HCT116 (cell line): ENCODE results near the gene DENND4A. TPM values are rescaled to one million over a fixed set of nuclear protein-coding genes. Genes with fewer than 3 reads are reported as not detected.

Source experiments
- ATAC-seq: fragments of 200-7000 bp; cut with Tn5 transposase; 2 replicates; pipeline ENCODE4 v1.9.1; 2020; ENCODE audit warnings: mild to moderate bottlenecking, moderate library complexity
- BruUV-seq: library from RNA; stranded (reverse); fragments of 400-500 nt; replicated peaks from 2 replicates; lab custom pipeline; 2021; lab: Mats Ljungman, UMichigan
- CTCF ChIA-PET: fragments of 300-600 bp; sonication (Branson Sonifier 250); formaldehyde crosslinking; loops from one replicate; lab custom pipeline; 2021; ENCODE audit warnings: antibody characterized with exemption; lab: Charles Lee
- POLR2A ChIA-PET: fragments of 300-600, 350-600 bp; sonication (Branson Sonifier 250); formaldehyde crosslinking; loops from one replicate; lab custom pipeline; 2021; ENCODE audit warnings: antibody characterized with exemption; lab: Charles Lee
- RAD21 ChIA-PET, 2 experiments: fragments of 300-600 bp; sonication (Branson Sonifier 250); formaldehyde crosslinking; loops; one replicate each; lab custom pipeline; 2023; ENCODE audit warnings: low total read pairs in 2 of 2; ENCODE audit not compliant: uncharacterized antibody in 2 of 2, unreplicated experiment in 2 of 2, low non-redundant PET in 1 of 2; lab: Charles Lee
- DNase-seq: peaks from one replicate; pipeline ENCODE4 v3.0.0-alpha.2; 2010; ENCODE audit warnings: low read depth, low spot score
- H2AFZ ChIP-seq: fragments of 200-600 bp; shearing (Covaris generic), sonication (generic); 2 replicates; pipeline ENCODE4 v1.6.1; 2017; ENCODE audit warnings: low read depth, mixed run types, mixed read lengths, antibody characterized with exemption, low read length; ENCODE audit not compliant: poor library complexity, severe bottlenecking
- H3K27ac ChIP-seq: 2 replicates; pipeline ENCODE4 v1.5.1; 2012; ENCODE audit warnings: low read depth, low read length
- H3K27me3 ChIP-seq: fragments of 200-600 bp; sonication (generic); 2 replicates; pipeline ENCODE4 v1.6.1; 2016; ENCODE audit warnings: mixed run types, low read length, mixed read lengths; ENCODE audit not compliant: insufficient read depth
- H3K36me3 ChIP-seq, 2 experiments: fragments of 200-500 bp in 1 of 2; fragments of 200-600 bp in 1 of 2; sonication (Bioruptor generic) in 1 of 2; sonication (generic) in 1 of 2; 2 replicates each; pipeline versions ENCODE4 v1.5.1 to v1.6.1; 2014 to 2016; ENCODE audit warnings: low read length in 2 of 2, inconsistent platforms in 1 of 2, mixed read lengths in 1 of 2, mixed run types in 1 of 2; ENCODE audit not compliant: insufficient read depth in 2 of 2, control insufficient read depth in 1 of 2
- H3K4me1 ChIP-seq, 2 experiments: fragments of 200-600 bp in 1 of 2; sonication (generic) in 1 of 2; 2 replicates each; pipeline versions ENCODE4 v1.5.1 to v1.6.1; 2012 to 2017; ENCODE audit warnings: low read length in 2 of 2, inconsistent platforms in 1 of 2, mild to moderate bottlenecking in 1 of 2, mixed read lengths in 1 of 2, mixed run types in 1 of 2, moderate library complexity in 1 of 2; ENCODE audit not compliant: insufficient read depth in 2 of 2, control insufficient read depth in 1 of 2
- H3K4me2 ChIP-seq: fragments of 200-600 bp; sonication (generic); 2 replicates; pipeline ENCODE4 v1.6.1; 2017; ENCODE audit warnings: mixed run types, low read length, mixed read lengths
- H3K4me3 ChIP-seq, 2 experiments: fragments of 200-600 bp in 1 of 2; sonication (generic) in 1 of 2; replicated peaks in 1 of 2; 2 replicates each; pipeline ENCODE4 v1.5.1; 2011 to 2016; ENCODE audit warnings: low read length in 2 of 2, control low read depth in 1 of 2, low read depth in 1 of 2, mild to moderate bottlenecking in 1 of 2, mixed read lengths in 1 of 2, mixed run types in 1 of 2
- H3K79me2 ChIP-seq: fragments of 200-600 bp; sonication (generic); 2 replicates; pipeline ENCODE4 v1.6.1; 2017; ENCODE audit warnings: mild to moderate bottlenecking, mixed run types, low read length, moderate library complexity, mixed read lengths; ENCODE audit not compliant: insufficient read depth
- H3K9ac ChIP-seq: fragments of 200-600 bp; sonication (generic); 2 replicates; pipeline ENCODE4 v1.6.1; 2016; ENCODE audit warnings: low read length, mixed read lengths
- H3K9me2 ChIP-seq: fragments of 200-600 bp; sonication (generic), shearing (Covaris generic); 2 replicates; pipeline ENCODE4 v1.6.1; 2017; ENCODE audit warnings: mixed run types, mild to moderate bottlenecking, moderate library complexity; ENCODE audit not compliant: insufficient read depth
- H3K9me3 ChIP-seq, 2 experiments: fragments of 200-500 bp in 1 of 2; fragments of 200-600 bp in 1 of 2; sonication (Bioruptor generic) in 1 of 2; sonication (generic) in 1 of 2; 2 replicates each; pipeline ENCODE4 v1.6.1; 2014 to 2017; ENCODE audit warnings: low read length in 2 of 2, mixed read lengths in 2 of 2, inconsistent platforms in 1 of 2, low read depth in 1 of 2, mild to moderate bottlenecking in 1 of 2, mixed run types in 1 of 2, moderate library complexity in 1 of 2; ENCODE audit not compliant: control insufficient read depth in 1 of 2, insufficient read depth in 1 of 2
- H4K20me1 ChIP-seq: fragments of 200-600 bp; sonication (generic), shearing (Covaris generic); 2 replicates; pipeline ENCODE4 v1.6.1; 2017; ENCODE audit warnings: mixed run types, mild to moderate bottlenecking, moderate library complexity; ENCODE audit not compliant: insufficient read depth
- CBX3 ChIP-seq: IDR thresholded peaks from 2 replicates; pipeline ENCODE4 v1.6.1; 2012; ENCODE audit warnings: low read depth
- CEBPB ChIP-seq: IDR thresholded peaks from 2 replicates; pipeline ENCODE4 v1.6.1; 2012; ENCODE audit warnings: low read depth
- EGR1 ChIP-seq: IDR thresholded peaks from 2 replicates; pipeline ENCODE4 v1.6.1; 2012; ENCODE audit warnings: low read depth
- ELF1 ChIP-seq: IDR thresholded peaks from 2 replicates; pipeline ENCODE4 v1.6.1; 2012; ENCODE audit warnings: low read depth, borderline replicate concordance
- POLR2AphosphoS5 ChIP-seq: IDR thresholded peaks from 2 replicates; pipeline ENCODE4 v1.6.1; 2011; ENCODE audit warnings: mild to moderate bottlenecking, low read depth, low read length, moderate library complexity
- SP1 ChIP-seq: IDR thresholded peaks from 2 replicates; pipeline ENCODE4 v1.6.1; 2012; ENCODE audit warnings: low read depth
- intact Hi-C: fragments of 100-400 bp; cut with micrococcal nuclease; formaldehyde crosslinking; loops from 2 replicates; pipeline ENCODE4 v1.10.0; 2022
- total RNA-seq: library from RNA; stranded (reverse); gene quantifications from one replicate; pipeline ENCODE4 v1.2.1, GENCODE V29; 2021; ENCODE audit not compliant: unreplicated experiment
- TF ChIP-seq, protein P1 (sequence below), 3 experiments: fragments of 200-600 bp in 1 of 3; sonication (generic) in 1 of 3; IDR thresholded peaks in 2 of 3; conservative IDR thresholded peaks in 1 of 3; 2 replicates each; pipeline ENCODE4 v1.5.1; 2012 to 2017; ENCODE audit warnings: low read depth in 2 of 3, low read length in 2 of 3, antibody characterized with exemption in 1 of 3, borderline replicate concordance in 1 of 3, control low read depth in 1 of 3, mild to moderate bottlenecking in 1 of 3, mixed read lengths in 1 of 3, mixed run types in 1 of 3, moderate library complexity in 1 of 3; ENCODE audit not compliant: insufficient read depth in 1 of 3
- TF ChIP-seq, protein P2 (sequence below): IDR thresholded peaks from 2 replicates; pipeline ENCODE4 v1.6.1; 2012; ENCODE audit warnings: low read depth

The DENND4A gene
- total RNA-seq, 1 experiment from 2014 or later = 9.1 TPM

DNA sequence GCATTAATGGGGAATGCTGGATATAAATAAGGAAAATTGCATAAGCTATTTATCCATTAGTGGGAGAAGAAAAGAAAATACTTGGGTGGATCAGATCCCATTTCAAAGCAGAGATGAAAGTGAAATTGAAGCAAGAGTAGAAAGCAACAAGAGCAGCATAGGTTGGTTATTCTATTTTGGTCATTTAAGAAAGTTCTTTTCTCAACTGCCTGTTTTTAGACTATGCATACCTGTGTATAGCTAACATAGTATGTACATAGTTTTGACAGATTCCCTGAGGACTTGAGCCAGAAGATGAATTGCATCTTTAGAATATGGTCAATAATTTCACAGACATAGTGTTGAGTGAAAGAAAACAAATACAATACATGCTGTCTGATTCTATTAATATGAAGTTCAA lies 29.0 kb upstream of the DENND4A start (continued):
- TF ChIP-seq, protein P1, sequence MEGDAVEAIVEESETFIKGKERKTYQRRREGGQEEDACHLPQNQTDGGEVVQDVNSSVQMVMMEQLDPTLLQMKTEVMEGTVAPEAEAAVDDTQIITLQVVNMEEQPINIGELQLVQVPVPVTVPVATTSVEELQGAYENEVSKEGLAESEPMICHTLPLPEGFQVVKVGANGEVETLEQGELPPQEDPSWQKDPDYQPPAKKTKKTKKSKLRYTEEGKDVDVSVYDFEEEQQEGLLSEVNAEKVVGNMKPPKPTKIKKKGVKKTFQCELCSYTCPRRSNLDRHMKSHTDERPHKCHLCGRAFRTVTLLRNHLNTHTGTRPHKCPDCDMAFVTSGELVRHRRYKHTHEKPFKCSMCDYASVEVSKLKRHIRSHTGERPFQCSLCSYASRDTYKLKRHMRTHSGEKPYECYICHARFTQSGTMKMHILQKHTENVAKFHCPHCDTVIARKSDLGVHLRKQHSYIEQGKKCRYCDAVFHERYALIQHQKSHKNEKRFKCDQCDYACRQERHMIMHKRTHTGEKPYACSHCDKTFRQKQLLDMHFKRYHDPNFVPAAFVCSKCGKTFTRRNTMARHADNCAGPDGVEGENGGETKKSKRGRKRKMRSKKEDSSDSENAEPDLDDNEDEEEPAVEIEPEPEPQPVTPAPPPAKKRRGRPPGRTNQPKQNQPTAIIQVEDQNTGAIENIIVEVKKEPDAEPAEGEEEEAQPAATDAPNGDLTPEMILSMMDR (IDR thresholded peaks at IDR 0.05 in 2 of 3, conservative IDR thresholded peaks at IDR 0.05 in 1 of 3; ENCODE audit: borderline replicate concordance in 1 of 3, insufficient read depth in 1 of 3, low read depth in 2 of 3, low read length in 2 of 3) = no peak
- TF ChIP-seq POLR2AphosphoS5 (no peak), EGR1 (no peak), CBX3 (no peak)

DNA sequence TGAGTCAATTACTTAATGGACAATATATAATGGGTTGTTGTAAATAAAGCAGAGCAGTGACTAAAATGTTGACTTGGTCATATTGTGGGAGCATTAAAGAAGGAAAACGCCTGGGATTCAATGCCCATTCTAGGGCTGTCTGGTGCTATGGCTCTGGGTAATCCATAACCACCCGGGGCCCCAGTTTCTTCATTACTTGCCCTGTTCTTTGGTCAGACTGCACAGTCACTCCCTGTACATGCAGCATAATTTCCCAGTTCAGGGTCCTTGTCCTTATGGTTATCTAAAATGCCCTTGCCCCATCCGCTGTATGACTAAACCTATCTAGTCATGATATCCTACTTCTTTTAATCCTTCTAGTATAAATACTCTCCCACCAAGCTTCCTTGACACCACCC lies 27.5 kb upstream of the DENND4A start:
- ChIA-PET CTCF (interaction anchor here (1.1 kb wide), 1 partner anchor 13 kb away, joined by 3 read pairs; no protein-coding TSS in a partner anchor), POLR2A (no interaction called here)
- no peak overlapping the region for H2AFZ ChIP-seq

More for the DNA sequence above, 27.5 kb upstream of the DENND4A start:
- no TSS peak for BruUV-seq
- no peak for ATAC-seq
- Histone ChIP-seq H3K36me3 (no peaks in the 10 kb centered on the region), H3K27me3 (no peaks in the 10 kb centered on the region), H3K4me3 (no peak overlapping the region), H3K79me2 (no peaks in the 10 kb centered on the region), H3K9me3 (no peaks in the 10 kb centered on the region), H4K20me1 (no peaks in the 10 kb centered on the region), H3K4me2 (no peak overlapping the region), H3K9ac (no peak overlapping the region), H3K27ac (no peak overlapping the region), H3K4me1 (peaks cover 0 to 5% of the 10 kb centered on the region in 2 experiments; a peak in 1 of 4 replicates), H3K9me2 (no peaks in the 10 kb centered on the region)
- RAD21 ChIA-PET = no interaction called here
- TF ChIP-seq, protein P2, sequence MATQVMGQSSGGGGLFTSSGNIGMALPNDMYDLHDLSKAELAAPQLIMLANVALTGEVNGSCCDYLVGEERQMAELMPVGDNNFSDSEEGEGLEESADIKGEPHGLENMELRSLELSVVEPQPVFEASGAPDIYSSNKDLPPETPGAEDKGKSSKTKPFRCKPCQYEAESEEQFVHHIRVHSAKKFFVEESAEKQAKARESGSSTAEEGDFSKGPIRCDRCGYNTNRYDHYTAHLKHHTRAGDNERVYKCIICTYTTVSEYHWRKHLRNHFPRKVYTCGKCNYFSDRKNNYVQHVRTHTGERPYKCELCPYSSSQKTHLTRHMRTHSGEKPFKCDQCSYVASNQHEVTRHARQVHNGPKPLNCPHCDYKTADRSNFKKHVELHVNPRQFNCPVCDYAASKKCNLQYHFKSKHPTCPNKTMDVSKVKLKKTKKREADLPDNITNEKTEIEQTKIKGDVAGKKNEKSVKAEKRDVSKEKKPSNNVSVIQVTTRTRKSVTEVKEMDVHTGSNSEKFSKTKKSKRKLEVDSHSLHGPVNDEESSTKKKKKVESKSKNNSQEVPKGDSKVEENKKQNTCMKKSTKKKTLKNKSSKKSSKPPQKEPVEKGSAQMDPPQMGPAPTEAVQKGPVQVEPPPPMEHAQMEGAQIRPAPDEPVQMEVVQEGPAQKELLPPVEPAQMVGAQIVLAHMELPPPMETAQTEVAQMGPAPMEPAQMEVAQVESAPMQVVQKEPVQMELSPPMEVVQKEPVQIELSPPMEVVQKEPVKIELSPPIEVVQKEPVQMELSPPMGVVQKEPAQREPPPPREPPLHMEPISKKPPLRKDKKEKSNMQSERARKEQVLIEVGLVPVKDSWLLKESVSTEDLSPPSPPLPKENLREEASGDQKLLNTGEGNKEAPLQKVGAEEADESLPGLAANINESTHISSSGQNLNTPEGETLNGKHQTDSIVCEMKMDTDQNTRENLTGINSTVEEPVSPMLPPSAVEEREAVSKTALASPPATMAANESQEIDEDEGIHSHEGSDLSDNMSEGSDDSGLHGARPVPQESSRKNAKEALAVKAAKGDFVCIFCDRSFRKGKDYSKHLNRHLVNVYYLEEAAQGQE = no peak
- TF ChIP-seq SP1 = no peak
- TF ChIP-seq ELF1 = no peak
- no peak for TF ChIP-seq CEBPB
- no peak for DNase-seq
- intact Hi-C loops = no loop called here
